ENCODE results near the gene RUNX3.

The RUNX3 gene

GRCh38 chr1:24913616-24914225 lies 16.4 kb downstream of the RUNX3 start:
- H3F3A ChIP-seq (ENCODE audit: low read depth): no peaks in the 10 kb centered on the region
- no peak overlapping the region for H2AFZ ChIP-seq (ENCODE audit: low read length)
- no peak overlapping the region for H3K4me2 ChIP-seq (ENCODE audit: low read depth, low read length, poor library complexity, severe bottlenecking)
- H3K9ac ChIP-seq (ENCODE audit: low read depth, low read length, poor library complexity, severe bottlenecking): no peak overlapping the region
- H4K20me1 ChIP-seq (ENCODE audit: insufficient read depth, low read length, poor library complexity, severe bottlenecking): peaks cover 7% of the 10 kb centered on the region
- H3K27me3 ChIP-seq (ENCODE audit: insufficient read depth, low read length, poor library complexity, severe bottlenecking): no peaks in the 10 kb centered on the region
- TF ChIP-seq CTCF (conservative IDR thresholded peaks at IDR 0.05; ENCODE audit: low read length) (no peak), EZH2phosphoT487 (IDR thresholded peaks at IDR 0.05; ENCODE audit: borderline replicate concordance) (no peak)
- peaks cover 47% of the 10 kb centered on the region; the same call in 1 of the 2 replicates for H3K79me2 ChIP-seq (ENCODE audit: insufficient read depth, low read length)
- no peaks in the 10 kb centered on the region for H3K4me1 ChIP-seq (ENCODE audit: insufficient read depth, low read length, poor library complexity, severe bottlenecking)
- no peaks in the 10 kb centered on the region for H3K9me3 ChIP-seq (ENCODE audit: insufficient read depth, low read depth, low read length)
- no peaks in the 10 kb centered on the region for H3K9me2 ChIP-seq (replicated peaks; ENCODE audit: low read depth, low read length)
- H3K36me3 ChIP-seq (ENCODE audit: insufficient read depth, low read length): peaks cover 97% of the 10 kb centered on the region; the same call in 1 of the 2 replicates
- H3K4me3 ChIP-seq (ENCODE audit: low read length, poor library complexity, severe bottlenecking): no peak overlapping the region

DNA sequence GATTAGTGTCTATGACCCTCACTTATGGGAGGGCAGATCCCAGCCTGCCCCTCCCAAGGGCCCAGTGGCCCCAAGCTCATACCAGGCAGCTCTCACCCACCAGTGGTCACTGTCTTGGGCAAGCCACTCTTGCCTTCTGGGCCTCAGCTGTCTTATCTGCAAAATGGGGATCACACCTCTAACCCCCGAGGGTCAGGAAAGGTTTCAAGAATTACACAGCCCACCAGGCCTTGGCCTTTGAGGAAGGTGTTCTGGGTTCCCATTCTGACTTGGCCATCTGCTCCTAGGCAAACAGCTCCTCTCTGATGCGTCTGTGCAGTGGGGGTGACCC lies 16.8 kb downstream of the RUNX3 start:
- Histone ChIP-seq H3K9me2 (replicated peaks; ENCODE audit: low read depth, low read length) (no peaks in the 10 kb centered on the region), H2AFZ (ENCODE audit: low read length) (no peak overlapping the region), H3K4me3 (ENCODE audit: low read length, poor library complexity, severe bottlenecking) (no peak overlapping the region), H3K79me2 (ENCODE audit: insufficient read depth, low read length) (peaks cover 52% of the 10 kb centered on the region; the same call in 1 of the 2 replicates), H4K20me1 (ENCODE audit: insufficient read depth, low read length, poor library complexity, severe bottlenecking) (peaks cover 7% of the 10 kb centered on the region), H3K27me3 (ENCODE audit: insufficient read depth, low read length, poor library complexity, severe bottlenecking) (no peaks in the 10 kb centered on the region), H3K9me3 (ENCODE audit: insufficient read depth, low read depth, low read length) (no peaks in the 10 kb centered on the region), H3K4me1 (ENCODE audit: insufficient read depth, low read length, poor library complexity, severe bottlenecking) (no peaks in the 10 kb centered on the region), H3K4me2 (ENCODE audit: low read depth, low read length, poor library complexity, severe bottlenecking) (no peak overlapping the region), H3F3A (ENCODE audit: low read depth) (no peaks in the 10 kb centered on the region), H3K36me3 (ENCODE audit: insufficient read depth, low read length) (peaks cover 97% of the 10 kb centered on the region; the same call in 1 of the 2 replicates), H3K9ac (ENCODE audit: low read depth, low read length, poor library complexity, severe bottlenecking) (no peak overlapping the region)
- no peak for TF ChIP-seq CTCF (conservative IDR thresholded peaks at IDR 0.05; ENCODE audit: low read length)
- TF ChIP-seq EZH2phosphoT487 (IDR thresholded peaks at IDR 0.05; ENCODE audit: borderline replicate concordance): no peak

DNA sequence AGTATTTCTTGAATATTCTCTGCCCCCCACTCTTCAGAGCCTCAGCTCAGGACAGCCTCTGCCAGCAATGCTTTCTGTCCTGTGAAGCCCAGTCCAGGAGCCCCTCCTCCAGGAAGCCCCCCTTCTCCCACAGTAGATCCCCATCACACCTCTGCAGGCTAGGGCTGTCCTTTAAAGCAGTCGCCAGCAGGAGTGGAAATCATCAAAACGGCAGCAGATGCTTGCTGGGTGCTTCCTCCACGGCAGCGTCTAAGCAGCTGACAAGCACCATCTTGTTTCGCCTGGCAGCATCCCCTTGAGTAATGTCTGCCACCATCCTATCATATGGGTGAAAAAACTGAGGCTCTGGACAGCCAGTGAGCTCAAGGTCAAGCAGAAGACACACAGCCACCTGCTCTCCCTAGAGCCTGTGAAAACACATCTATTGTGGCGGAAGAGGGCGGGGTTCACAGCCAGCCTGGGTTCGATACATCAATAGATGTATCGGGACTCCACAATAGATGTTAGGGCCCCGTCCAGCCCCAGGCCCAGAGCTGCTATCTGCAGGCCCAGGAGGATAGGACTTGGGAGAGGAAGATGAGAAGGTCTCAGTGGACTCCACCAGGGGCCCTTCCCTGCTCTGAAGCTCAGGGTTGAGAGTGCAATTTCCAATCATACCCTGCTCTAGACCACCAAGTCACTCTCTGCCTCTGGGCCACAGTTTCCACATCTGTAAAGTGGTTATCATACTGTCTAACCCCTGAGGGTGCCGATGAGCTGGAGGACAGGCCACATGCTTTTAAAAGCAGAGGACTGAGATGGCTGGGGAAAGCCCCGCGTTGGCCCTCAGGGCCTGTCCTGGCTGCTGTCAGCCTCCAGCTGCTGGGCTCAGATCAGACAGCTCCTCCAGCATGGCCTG lies 17.5 kb downstream of the RUNX3 start:
- H3K79me2 ChIP-seq (ENCODE audit: insufficient read depth, low read length): peaks cover 57% of the 10 kb centered on the region; the same call in 1 of the 2 replicates
- no peak overlapping the region for H2AFZ ChIP-seq (ENCODE audit: low read length)
- peaks cover 97% of the 10 kb centered on the region; the same call in 1 of the 2 replicates for H3K36me3 ChIP-seq (ENCODE audit: insufficient read depth, low read length)
- no peak overlapping the region for H3K4me2 ChIP-seq (ENCODE audit: low read depth, low read length, poor library complexity, severe bottlenecking)
- no peaks in the 10 kb centered on the region for H3F3A ChIP-seq (ENCODE audit: low read depth)
- H3K9ac ChIP-seq (ENCODE audit: low read depth, low read length, poor library complexity, severe bottlenecking): no peak overlapping the region
- peaks cover 7% of the 10 kb centered on the region for H4K20me1 ChIP-seq (ENCODE audit: insufficient read depth, low read length, poor library complexity, severe bottlenecking)
- no peak for TF ChIP-seq EZH2phosphoT487 (IDR thresholded peaks at IDR 0.05; ENCODE audit: borderline replicate concordance)
- TF ChIP-seq CTCF (conservative IDR thresholded peaks at IDR 0.05; ENCODE audit: low read length): no peak
- no peak overlapping the region for H3K4me3 ChIP-seq (ENCODE audit: low read length, poor library complexity, severe bottlenecking)
- H3K9me2 ChIP-seq (replicated peaks; ENCODE audit: low read depth, low read length): no peaks in the 10 kb centered on the region
- H3K9me3 ChIP-seq (ENCODE audit: insufficient read depth, low read depth, low read length): no peaks in the 10 kb centered on the region
- no peaks in the 10 kb centered on the region for H3K27me3 ChIP-seq (ENCODE audit: insufficient read depth, low read length, poor library complexity, severe bottlenecking)
- H3K4me1 ChIP-seq (ENCODE audit: insufficient read depth, low read length, poor library complexity, severe bottlenecking): no peaks in the 10 kb centered on the region
